Myometrial cell (primary cell): ENCODE measurements around the gene SLC25A33. TPM values are rescaled to one million over a fixed set of nuclear protein-coding genes. Genes with fewer than 3 reads are reported as not detected.

ENCODE experiments used
- total RNA-seq: library from RNA; depleted of rRNA; stranded (reverse); fragments of >200 nt; gene quantifications from 2 replicates; pipeline ENCODE4 v1.2.3, GENCODE V29; 2015

Gene SLC25A33, protein sequence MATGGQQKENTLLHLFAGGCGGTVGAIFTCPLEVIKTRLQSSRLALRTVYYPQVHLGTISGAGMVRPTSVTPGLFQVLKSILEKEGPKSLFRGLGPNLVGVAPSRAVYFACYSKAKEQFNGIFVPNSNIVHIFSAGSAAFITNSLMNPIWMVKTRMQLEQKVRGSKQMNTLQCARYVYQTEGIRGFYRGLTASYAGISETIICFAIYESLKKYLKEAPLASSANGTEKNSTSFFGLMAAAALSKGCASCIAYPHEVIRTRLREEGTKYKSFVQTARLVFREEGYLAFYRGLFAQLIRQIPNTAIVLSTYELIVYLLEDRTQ
- 6.4 and 6.9 TPM in 2 replicates for total RNA-seq

DNA sequence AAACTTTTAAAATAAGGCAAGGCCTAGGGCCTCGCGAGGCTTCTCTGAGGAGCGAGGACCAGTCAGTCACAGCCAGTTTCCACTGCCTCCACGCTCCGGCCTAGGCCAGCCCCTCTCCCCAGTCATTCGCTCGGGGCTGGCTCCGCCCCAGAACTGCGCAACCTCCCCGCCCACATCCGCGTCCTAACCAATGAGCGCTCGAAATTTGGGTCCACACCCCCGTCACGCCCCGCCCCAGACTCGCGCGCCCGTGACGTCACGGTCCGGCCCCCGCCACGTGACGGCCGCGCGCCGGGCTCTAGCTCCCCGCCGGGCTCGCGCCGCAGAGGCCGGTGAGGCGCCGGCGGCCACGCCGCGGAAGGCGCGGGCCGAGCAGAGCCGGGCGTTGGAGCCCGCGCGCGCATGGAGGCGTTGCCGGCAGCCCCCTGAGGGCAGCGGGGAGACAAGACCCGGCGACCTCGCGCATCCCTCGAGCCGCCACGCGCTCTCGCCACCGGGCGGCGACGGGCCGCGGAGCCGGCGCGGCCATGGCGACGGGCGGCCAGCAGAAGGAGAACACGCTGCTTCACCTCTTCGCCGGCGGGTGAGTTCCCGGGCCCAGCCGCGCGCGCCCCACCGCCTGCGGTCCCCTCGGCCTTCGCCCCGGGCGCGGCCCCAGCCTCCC is at the start of gene SLC25A33:
TSS of gene SLC25A33 (plus strand) at position 301 of the 664 bp plus-strand sequence. CDS start at position 528, 227 bp downstream.

DNA sequence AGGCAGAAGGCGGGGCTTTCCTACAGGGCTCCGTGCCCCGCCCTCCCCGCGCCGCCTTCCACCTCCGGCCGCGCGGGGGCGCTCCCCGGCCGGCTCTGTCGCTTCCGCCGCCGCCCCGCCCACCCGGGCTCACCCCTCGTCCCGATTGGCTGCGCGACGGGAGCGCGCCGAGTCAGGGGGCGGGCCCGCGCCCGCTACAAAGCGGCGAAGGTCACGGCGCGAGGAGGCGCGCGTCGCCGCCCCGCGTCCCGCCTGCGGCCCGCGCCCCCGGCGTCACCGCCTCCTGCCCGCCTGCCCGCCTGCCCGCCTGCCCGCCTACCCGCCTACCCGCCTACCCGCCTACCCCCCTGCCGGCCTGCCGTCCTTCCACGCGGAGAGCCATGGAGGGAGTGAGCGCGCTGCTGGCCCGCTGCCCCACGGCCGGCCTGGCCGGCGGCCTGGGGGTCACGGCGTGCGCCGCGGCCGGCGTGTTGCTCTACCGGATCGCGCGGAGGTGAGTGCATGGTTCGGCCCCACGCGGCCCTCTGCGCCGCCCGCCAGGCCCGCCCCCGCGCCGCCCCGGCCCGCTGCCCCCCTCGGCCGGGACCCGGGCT is 49.4 kb downstream of the SLC25A33 start, which contains the start of gene TMEM201:
TSS of gene TMEM201 (plus strand) at position 361 of the 593 bp plus-strand sequence. CDS start at position 381, 20 bp downstream.

Other genes with a start within 250 kb of the SLC25A33 start
- 11.9 and 12.1 TPM in 2 replicates for gene SPSB1, start 246.6 kb upstream of the SLC25A33 start, total RNA-seq
- gene TMEM201, start 49.4 kb downstream of the SLC25A33 start, total RNA-seq = 5.8 and 6.9 TPM in 2 replicates
- 9.0 and 10.1 TPM in 2 replicates for gene PIK3CD, start 112.3 kb downstream of the SLC25A33 start, total RNA-seq